Fibroblast of the aortic adventitia (primary cell): ENCODE measurements around the gene IL3. TPM values are rescaled to one million over a fixed set of nuclear protein-coding genes. Genes with fewer than 3 reads are reported as not detected.

Source experiments
- DNase-seq: peaks from one replicate; pipeline ENCODE4 v3.0.0-alpha.2; 2010; ENCODE audit warnings: low read depth
- H3K4me3 ChIP-seq: 2 replicates; pipeline ENCODE4 v1.5.1; 2011; ENCODE audit warnings: low read depth, mild to moderate bottlenecking, control low read depth, low read length, moderate library complexity
- total RNA-seq: library from RNA; depleted of rRNA; stranded (reverse); fragments of >200 nt; gene quantifications from 2 replicates; pipeline ENCODE4 v1.2.3, GENCODE V29; 2012; ENCODE audit warnings: low replicate concordance
- TF ChIP-seq, protein P1 (sequence below): IDR thresholded peaks from 2 replicates; pipeline ENCODE4 v1.5.1; 2011; ENCODE audit warnings: mild to moderate bottlenecking, low read length, control low read depth, inconsistent platforms; ENCODE audit not compliant: insufficient read depth

The IL3 gene
- total RNA-seq, 1 donor: not detected

DNA sequence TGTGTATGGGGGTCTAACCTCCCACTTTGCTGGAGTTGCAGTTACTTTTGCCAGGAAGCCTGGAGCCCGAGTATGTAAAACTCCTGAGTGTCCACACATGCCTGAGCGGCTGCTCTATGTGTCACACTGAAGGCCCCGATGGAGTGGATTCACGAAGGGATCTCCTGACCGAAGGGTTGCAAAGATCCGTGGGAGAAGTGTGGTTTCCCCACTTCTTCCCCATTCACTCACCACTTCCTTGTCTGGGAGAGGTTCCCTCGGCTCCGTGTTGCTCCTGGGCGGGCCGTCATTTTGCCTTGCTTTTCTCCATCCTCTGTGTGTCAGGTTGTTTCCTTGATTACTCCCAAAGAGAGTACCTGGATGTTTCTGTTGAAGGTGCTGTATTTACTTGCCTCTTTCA is 16.2 kb upstream of the IL3 start:
- no peak overlapping the region for H3K4me3 ChIP-seq
- DNase-seq: no peak
- TF ChIP-seq, protein P1, sequence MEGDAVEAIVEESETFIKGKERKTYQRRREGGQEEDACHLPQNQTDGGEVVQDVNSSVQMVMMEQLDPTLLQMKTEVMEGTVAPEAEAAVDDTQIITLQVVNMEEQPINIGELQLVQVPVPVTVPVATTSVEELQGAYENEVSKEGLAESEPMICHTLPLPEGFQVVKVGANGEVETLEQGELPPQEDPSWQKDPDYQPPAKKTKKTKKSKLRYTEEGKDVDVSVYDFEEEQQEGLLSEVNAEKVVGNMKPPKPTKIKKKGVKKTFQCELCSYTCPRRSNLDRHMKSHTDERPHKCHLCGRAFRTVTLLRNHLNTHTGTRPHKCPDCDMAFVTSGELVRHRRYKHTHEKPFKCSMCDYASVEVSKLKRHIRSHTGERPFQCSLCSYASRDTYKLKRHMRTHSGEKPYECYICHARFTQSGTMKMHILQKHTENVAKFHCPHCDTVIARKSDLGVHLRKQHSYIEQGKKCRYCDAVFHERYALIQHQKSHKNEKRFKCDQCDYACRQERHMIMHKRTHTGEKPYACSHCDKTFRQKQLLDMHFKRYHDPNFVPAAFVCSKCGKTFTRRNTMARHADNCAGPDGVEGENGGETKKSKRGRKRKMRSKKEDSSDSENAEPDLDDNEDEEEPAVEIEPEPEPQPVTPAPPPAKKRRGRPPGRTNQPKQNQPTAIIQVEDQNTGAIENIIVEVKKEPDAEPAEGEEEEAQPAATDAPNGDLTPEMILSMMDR: no peak

DNA sequence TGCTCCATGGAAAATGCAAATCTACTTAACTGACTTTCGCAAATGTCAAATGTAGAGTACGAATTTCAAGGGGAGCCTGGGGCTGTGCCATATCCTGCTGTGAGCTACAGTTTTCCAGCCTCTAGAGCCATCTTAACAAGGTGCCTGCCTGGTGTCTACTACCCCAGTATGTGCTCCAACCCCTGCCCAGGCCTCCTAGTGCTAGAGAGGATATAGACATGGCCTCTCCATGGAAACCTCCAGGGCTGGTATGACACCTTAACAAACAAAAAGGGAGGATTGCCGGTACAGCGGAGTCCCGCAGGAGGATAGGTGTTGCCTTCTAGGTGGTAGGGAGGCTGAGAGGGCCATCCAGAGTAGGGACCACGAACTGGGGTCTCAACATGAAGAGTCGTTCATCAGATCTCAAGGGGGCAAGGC is 13.6 kb upstream of the IL3 start:
- TF ChIP-seq, protein P1: no peak
- no peak for DNase-seq
- H3K4me3 ChIP-seq: no peak overlapping the region

- DNase-seq: no peak
- H3K4me3 ChIP-seq: no peak overlapping the region
- TF ChIP-seq, protein P1: no peak
Observed at GRCh38 chr5:132049093-132049492, 11.4 kb upstream of the IL3 start.

GRCh38 chr5:132049559-132049958 is 10.9 kb upstream of the IL3 start:
- no peak for DNase-seq
- TF ChIP-seq, protein P1: no peak
- H3K4me3 ChIP-seq: no peak overlapping the region

- DNase-seq: no peak
- no peak overlapping the region for H3K4me3 ChIP-seq
Observed at GRCh38 chr5:132050136-132050535, 10.3 kb upstream of the IL3 start.

GRCh38 chr5:132050661-132051552 is 9.5 kb upstream of the IL3 start:
- DNase-seq: no peak
- TF ChIP-seq, protein P1: no peak
- H3K4me3 ChIP-seq: no peak overlapping the region

More at GRCh38 chr5:132050136-132050535, 10.3 kb upstream of the IL3 start:
- TF ChIP-seq, protein P1: no peak
